ENCODE results near the gene C12orf60. TPM values are rescaled to one million over a fixed set of nuclear protein-coding genes. Genes with fewer than 3 reads are reported as not detected.

C12orf60 gene
- total RNA-seq, 1 donor from 2014 or later, result 0.76 TPM

GRCh38 chr12:14836336-14837210 lies 33.1 kb downstream of the C12orf60 start:
- peak; percentile 73 for ATAC-seq

- ATAC-seq, result no peak
Observed at GRCh38 chr12:14839262-14839661, 35.8 kb downstream of the C12orf60 start.

GRCh38 chr12:14840616-14841015 lies 37.1 kb downstream of the C12orf60 start:
- no peak for ATAC-seq

GRCh38 chr12:14841761-14842160 lies 38.3 kb downstream of the C12orf60 start:
- ATAC-seq, result no peak

GRCh38 chr12:14842315-14842714 lies 38.8 kb downstream of the C12orf60 start:
- ATAC-seq, result no peak

GRCh38 chr12:14843425-14843887 lies 40.0 kb downstream of the C12orf60 start, which contains the start of gene ART4:
ART4 (minus strand) TSS chr12:14843526; CDS start chr12:14843113, 413 bp downstream.
- ATAC-seq, result no peak

GRCh38 chr12:14844401-14844800 lies 40.9 kb downstream of the C12orf60 start:
- ATAC-seq, result no peak

- peak; percentile 71 for ATAC-seq
Observed at GRCh38 chr12:14845350-14845750, 41.9 kb downstream of the C12orf60 start.

GRCh38 chr12:14846042-14846587 lies 42.6 kb downstream of the C12orf60 start:
- no peak for ATAC-seq

GRCh38 chr12:14846876-14847580 lies 43.6 kb downstream of the C12orf60 start:
- ATAC-seq, result no peak

- ATAC-seq, result no peak
Observed at GRCh38 chr12:14849661-14850060, 46.2 kb downstream of the C12orf60 start.

GRCh38 chr12:14850929-14851663 lies 47.6 kb downstream of the C12orf60 start:
- ATAC-seq, result no peak

- no peak for ATAC-seq
Observed at GRCh38 chr12:14852880-14853279, 49.4 kb downstream of the C12orf60 start.

- ATAC-seq, result no peak
Observed at GRCh38 chr12:14853961-14854360, 50.5 kb downstream of the C12orf60 start.

- ATAC-seq, result no peak
Observed at GRCh38 chr12:14854586-14855183, 51.2 kb downstream of the C12orf60 start.

GRCh38 chr12:14858513-14858912 lies 55.0 kb downstream of the C12orf60 start:
- no peak for ATAC-seq

GRCh38 chr12:14860490-14860889 lies 57.0 kb downstream of the C12orf60 start:
- ATAC-seq, result no peak

GRCh38 chr12:14868916-14869506 lies 65.5 kb downstream of the C12orf60 start:
- peak; percentile 96 for ATAC-seq

- no peak for ATAC-seq
Observed at GRCh38 chr12:14871247-14871646, 67.8 kb downstream of the C12orf60 start.

- ATAC-seq, result no peak
Observed at GRCh38 chr12:14871886-14872285, 68.4 kb downstream of the C12orf60 start.

GRCh38 chr12:14873440-14874185 lies 70.1 kb downstream of the C12orf60 start:
- no peak for ATAC-seq
